Esophagus muscularis mucosa (tissue), 3 donors: ENCODE measurements around the gene NDUFAF2.

Experiments used
- CTCF ChIP-seq, 3 experiments: fragments of 200-600 bp in 2 of 3; fragments of 450-650 bp in 1 of 3; sonication (generic) in 2 of 3; IDR thresholded peaks; one replicate each; pipeline ENCODE4 v1.5.1; 2017 to 2019; ENCODE audit warnings: antibody characterized with exemption in 3 of 3, mild to moderate bottlenecking in 2 of 3, moderate library complexity in 1 of 3
- POLR2A ChIP-seq: fragments of 450-650 bp; IDR thresholded peaks from one replicate; pipeline ENCODE4 v1.6.1; 2017; ENCODE audit warnings: antibody characterized with exemption, moderate library complexity, mild to moderate bottlenecking, low read depth
- POLR2AphosphoS5 ChIP-seq, 2 donors: sonication (generic); formaldehyde crosslinking; IDR thresholded peaks; one replicate each; pipeline ENCODE4 v1.6.1; 2017; ENCODE audit warnings: antibody characterized with exemption in 2 of 2

DNA sequence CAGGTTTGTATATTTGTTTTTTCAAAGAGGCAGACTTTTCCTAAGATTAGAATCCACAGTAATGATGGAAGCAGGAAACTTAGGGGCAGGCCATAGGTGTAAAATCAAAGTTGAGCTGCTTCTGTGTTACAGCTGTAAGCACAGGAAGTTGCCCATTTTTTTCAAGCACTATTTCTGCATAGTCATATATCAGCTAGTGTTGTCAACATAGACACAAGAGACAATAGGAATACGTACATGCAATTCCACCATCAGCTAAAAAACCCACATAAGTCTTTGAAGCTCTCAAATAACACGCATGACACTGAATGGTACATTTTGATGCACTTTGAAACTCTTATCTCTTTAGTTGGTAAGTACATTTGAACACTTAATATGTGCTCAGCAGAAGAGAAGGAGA lies 237.4 kb downstream of the NDUFAF2 start:
- TF ChIP-seq CTCF (IDR thresholded peaks at IDR 0.05) (no peak), POLR2A (no peak), POLR2AphosphoS5 (IDR thresholded peaks at IDR 0.05) (no peak)
